ENCODE measurements around the gene KBTBD8.

KBTBD8 gene

DNA sequence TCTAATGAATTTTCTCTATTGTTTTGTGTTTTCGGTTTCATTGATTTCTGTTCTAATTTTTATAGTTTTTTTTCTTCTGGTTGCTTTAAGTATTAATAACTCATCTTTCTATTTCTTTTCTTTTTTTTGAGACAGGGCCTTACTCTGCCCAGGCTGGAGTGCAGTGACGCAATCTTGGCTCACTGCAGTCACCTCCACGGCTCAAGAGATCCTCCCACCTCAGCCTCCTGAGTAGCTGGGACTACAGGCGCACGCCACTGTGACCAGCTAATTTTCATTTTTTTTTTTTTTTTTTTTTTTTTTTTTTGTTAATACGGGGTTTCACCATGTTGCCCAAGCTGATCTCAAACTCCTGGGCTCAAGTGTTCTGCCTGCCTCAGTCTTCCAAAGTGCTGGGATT is 14.5 kb downstream of the KBTBD8 start:
- TF ChIP-seq, protein P1, sequence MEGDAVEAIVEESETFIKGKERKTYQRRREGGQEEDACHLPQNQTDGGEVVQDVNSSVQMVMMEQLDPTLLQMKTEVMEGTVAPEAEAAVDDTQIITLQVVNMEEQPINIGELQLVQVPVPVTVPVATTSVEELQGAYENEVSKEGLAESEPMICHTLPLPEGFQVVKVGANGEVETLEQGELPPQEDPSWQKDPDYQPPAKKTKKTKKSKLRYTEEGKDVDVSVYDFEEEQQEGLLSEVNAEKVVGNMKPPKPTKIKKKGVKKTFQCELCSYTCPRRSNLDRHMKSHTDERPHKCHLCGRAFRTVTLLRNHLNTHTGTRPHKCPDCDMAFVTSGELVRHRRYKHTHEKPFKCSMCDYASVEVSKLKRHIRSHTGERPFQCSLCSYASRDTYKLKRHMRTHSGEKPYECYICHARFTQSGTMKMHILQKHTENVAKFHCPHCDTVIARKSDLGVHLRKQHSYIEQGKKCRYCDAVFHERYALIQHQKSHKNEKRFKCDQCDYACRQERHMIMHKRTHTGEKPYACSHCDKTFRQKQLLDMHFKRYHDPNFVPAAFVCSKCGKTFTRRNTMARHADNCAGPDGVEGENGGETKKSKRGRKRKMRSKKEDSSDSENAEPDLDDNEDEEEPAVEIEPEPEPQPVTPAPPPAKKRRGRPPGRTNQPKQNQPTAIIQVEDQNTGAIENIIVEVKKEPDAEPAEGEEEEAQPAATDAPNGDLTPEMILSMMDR (IDR thresholded peaks at IDR 0.05; ENCODE audit: control insufficient read depth, insufficient read depth, low read depth, low read length, missing control alignments) = no peak
- no peak overlapping the region for H3K4me3 ChIP-seq (ENCODE audit: control insufficient read depth, low read depth, low read length)
- DNase-seq (ENCODE audit: low read depth) = no peak

DNA sequence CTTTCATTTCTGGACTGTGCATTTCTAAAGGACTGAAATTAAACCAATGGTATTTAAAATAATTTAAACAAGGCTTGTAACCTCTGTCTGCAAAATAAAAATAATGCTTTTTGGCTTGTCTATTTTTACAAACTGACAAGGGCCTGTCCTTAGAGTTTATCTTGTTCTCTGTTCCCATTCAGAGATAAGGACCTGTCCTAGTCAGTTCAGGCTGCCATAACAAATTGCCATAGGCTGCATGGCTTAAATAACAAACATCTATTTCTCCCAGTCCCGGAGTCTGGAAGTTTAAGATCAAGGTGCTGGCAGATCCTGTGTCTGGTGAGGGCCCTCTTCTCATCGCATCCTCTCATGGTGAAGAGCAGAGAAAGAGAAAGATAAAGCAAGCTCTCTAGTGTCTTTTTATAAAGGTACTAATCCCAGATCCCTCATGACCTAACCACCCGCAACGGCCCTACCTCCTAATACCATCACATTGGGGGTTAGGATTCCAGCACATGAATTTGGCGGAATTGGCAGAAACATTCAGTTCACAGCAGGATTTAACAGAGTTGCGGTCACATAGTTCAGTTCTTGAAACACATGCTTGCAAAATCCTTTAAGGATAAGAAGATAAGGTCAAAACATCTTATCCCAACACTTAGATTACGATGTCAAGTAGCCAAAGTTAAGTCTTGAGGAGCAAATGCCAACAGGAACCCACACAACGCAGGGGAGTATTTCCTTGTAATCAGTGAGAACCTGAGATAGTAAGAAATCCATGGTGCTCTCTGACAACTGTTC is 17.8 kb downstream of the KBTBD8 start:
- no peak overlapping the region for H3K4me3 ChIP-seq (ENCODE audit: control insufficient read depth, low read depth, low read length)
- TF ChIP-seq, protein P1 (IDR thresholded peaks at IDR 0.05; ENCODE audit: control insufficient read depth, insufficient read depth, low read depth, low read length, missing control alignments) = no peak
- no peak for DNase-seq (ENCODE audit: low read depth)

DNA sequence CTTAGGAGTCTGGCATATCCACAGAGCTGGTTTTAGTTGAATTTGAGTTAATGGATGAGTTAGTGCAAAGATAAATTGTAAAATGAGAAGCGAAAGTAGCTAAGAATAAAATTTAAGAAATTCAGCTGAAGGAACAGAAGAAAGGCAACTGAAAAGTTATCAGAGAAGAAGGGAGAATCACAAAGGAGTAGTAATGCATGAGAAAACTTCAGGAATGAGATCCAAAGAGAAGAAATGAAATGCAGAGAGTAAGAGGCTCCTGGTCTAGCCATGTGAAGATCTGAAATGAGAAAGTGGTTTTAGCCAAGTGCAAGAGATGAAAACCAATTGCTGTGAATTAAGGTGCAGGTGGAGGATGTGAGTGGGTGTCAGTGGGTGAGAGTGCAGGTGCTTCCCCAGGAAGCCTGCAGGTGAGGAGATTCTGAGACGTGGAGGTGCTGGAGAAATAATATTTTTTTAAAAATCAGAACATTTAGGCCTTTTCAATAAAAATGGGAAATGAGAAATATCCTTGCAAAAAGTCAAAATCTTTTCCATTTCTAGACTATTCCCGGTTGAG is 18.5 kb downstream of the KBTBD8 start:
- DNase-seq (ENCODE audit: low read depth) = no peak
- H3K4me3 ChIP-seq (ENCODE audit: control insufficient read depth, low read depth, low read length) = no peak overlapping the region
- TF ChIP-seq, protein P1 (IDR thresholded peaks at IDR 0.05; ENCODE audit: control insufficient read depth, insufficient read depth, low read depth, low read length, missing control alignments) = no peak

DNA sequence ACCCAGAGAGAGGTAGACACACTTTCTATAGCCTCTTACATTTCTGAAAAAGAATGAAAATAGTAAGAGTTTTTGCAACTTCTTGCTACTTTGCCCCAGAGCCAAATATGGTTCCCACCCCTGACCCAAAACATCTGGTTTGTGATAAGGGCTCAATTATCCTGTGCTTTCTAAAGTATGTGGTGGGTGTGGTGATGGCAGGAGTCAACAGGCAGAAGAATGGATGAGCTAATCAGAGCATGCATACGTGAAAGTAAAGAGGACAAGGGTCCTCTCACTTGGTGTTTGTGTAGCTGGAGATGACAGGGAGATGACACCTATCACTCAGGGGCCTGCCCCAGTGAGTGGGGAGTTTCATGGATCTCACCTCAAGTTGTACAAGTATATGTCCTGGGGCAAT is 19.1 kb downstream of the KBTBD8 start:
- no peak overlapping the region for H3K4me3 ChIP-seq (ENCODE audit: control insufficient read depth, low read depth, low read length)
- no peak for DNase-seq (ENCODE audit: low read depth)
- TF ChIP-seq, protein P1 (IDR thresholded peaks at IDR 0.05; ENCODE audit: control insufficient read depth, insufficient read depth, low read depth, low read length, missing control alignments) = no peak

DNA sequence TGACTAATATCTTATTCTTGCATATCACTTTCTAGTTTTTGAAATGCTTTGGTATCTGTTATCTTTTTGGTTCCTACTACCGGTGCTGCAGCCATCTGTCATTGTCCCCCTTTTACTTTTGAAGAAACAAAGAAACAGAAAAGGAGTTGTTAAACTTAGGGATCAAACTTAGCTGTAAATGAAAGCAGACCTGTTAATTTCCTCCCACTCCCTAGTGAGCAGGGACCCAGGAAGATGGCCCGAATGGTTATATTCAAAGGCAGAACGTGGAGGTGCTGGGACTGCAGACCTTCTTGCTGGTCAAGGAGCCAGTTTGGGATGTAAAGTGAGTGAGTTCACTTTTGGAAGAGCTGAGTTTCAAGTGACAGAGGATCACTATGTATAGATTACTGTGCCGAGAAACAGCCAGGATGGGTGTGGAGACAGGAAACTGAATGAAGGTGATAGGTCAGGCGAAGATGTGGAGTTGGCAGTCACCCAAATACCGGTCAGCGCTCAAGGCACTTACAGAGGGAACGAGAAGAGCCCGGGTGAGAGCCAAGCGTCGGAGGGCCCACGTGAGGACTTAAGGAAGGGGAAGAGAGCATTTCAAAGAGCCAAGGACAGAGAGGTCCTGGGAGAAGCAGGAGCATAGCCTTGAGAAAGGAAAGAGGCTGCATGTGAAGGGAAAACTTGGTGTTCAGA is 20.1 kb downstream of the KBTBD8 start:
- no peak overlapping the region for H3K4me3 ChIP-seq (ENCODE audit: control insufficient read depth, low read depth, low read length)
- TF ChIP-seq, protein P1 (IDR thresholded peaks at IDR 0.05; ENCODE audit: control insufficient read depth, insufficient read depth, low read depth, low read length, missing control alignments) = no peak
- no peak for DNase-seq (ENCODE audit: low read depth)

DNA sequence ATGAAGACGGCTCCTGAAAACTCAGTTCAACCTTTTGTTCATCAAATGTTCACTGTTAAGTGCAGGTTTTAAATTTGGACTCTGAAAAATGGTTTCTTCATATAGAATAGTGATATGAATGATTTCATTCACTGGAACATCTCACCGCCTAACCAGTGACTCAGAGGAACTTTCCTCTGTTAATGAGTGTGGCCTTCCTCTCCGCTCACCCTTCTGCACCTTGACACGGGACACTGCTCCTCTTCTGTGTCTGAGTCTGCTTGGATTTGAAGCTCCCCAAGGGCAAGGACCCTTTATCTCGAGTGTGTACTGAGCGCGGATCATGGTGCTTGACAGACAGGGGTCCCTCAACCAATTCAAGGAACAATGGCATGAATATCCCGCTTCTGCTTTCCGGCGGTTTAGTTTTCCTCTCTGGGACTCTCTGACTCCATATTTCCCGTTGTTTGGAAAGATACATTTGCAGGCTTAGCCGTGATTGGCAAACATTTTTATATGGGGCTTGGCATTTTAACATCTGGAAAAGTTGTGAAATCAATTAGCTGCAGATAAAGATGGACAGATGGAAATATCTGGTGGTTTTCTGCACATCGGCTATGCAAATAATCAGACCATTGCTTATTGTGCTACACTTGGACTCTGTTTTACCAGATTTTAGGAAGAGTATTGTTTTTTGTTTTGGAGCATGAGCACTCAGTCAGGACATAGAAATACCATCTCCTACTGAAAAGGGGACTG is 20.9 kb downstream of the KBTBD8 start:
- H3K4me3 ChIP-seq (ENCODE audit: control insufficient read depth, low read depth, low read length) = no peak overlapping the region
- no peak for DNase-seq (ENCODE audit: low read depth)

More for the DNA sequence above, 20.9 kb downstream of the KBTBD8 start:
- TF ChIP-seq, protein P1 (IDR thresholded peaks at IDR 0.05; ENCODE audit: control insufficient read depth, insufficient read depth, low read depth, low read length, missing control alignments) = no peak

Measured in AG09309 (cell line).